ENCODE data around the gene ZNF322. TPM values are rescaled to one million over a fixed set of nuclear protein-coding genes. Genes with fewer than 3 reads are reported as not detected.
"Not testable (repeated sequence)": the region's sequence is repeated elsewhere in the genome, so short reads cannot be mapped to it uniquely, and the experiment has no call there.

The ZNF322 gene
- 17.2 TPM for total RNA-seq

GRCh38 chr6:26659042-26659999, at the start of gene ZNF322:
Gene ZNF322 (minus strand): TSS chr6:26659746. CDS start chr6:26638553, 21,193 bp downstream.
- Histone ChIP-seq H3K27me3 (ENCODE audit: control insufficient read depth in 3 of 3, insufficient read depth in 3 of 3, low read length in 3 of 3) (peaks cover under 1 to 3% (median 1%) of the 10 kb centered on the region in 3 donors), H3K36me3 (ENCODE audit: control insufficient read depth in 3 of 3, insufficient read depth in 3 of 3, low read length in 3 of 3) (peaks cover under 1 to 13% (median 5%) of the 10 kb centered on the region in 3 donors), H3K9me3 (ENCODE audit: control insufficient read depth in 3 of 3, low read length in 3 of 3) (no peaks in the 10 kb centered on the region), H3K9ac (ENCODE audit: low read depth in 1 of 3, low read length in 3 of 3) (peak within 1 kb of the TSS; percentile 68 to 86 (median 82)), H3K4me3 (ENCODE audit: low read length in 3 of 3) (peak within 1 kb of the TSS; percentile 86 to 93 (median 91)), H3K4me1 (ENCODE audit: control insufficient read depth in 3 of 3, insufficient read depth in 3 of 3, low read length in 3 of 3) (peaks cover 10 to 22% (median 12%) of the 10 kb centered on the region in 3 donors), H3K27ac (ENCODE audit: low read depth, low read length) (peak within 1 kb of the TSS; percentile 56)

GRCh38 chr6:26705780-26706179, 46.2 kb upstream of the ZNF322 start:
- H3K4me1 ChIP-seq (ENCODE audit: control insufficient read depth in 3 of 3, insufficient read depth in 3 of 3, low read length in 3 of 3); H3K27me3 ChIP-seq (ENCODE audit: control insufficient read depth in 3 of 3, insufficient read depth in 3 of 3, low read length in 3 of 3); H3K36me3 ChIP-seq (ENCODE audit: control insufficient read depth in 3 of 3, insufficient read depth in 3 of 3, low read length in 3 of 3); H3K9ac ChIP-seq (ENCODE audit: low read depth in 1 of 3, low read length in 3 of 3); H3K9me3 ChIP-seq (ENCODE audit: control insufficient read depth in 3 of 3, low read length in 3 of 3); H3K27ac ChIP-seq (ENCODE audit: low read depth, low read length); H3K4me3 ChIP-seq (ENCODE audit: low read length in 3 of 3): not testable (repeated sequence)

GRCh38 chr6:26705352-26705751, 45.8 kb upstream of the ZNF322 start:
- not testable (repeated sequence) for H3K4me3 ChIP-seq (ENCODE audit: low read length in 3 of 3); H3K4me1 ChIP-seq (ENCODE audit: control insufficient read depth in 3 of 3, insufficient read depth in 3 of 3, low read length in 3 of 3); H3K27ac ChIP-seq (ENCODE audit: low read depth, low read length); H3K9me3 ChIP-seq (ENCODE audit: control insufficient read depth in 3 of 3, low read length in 3 of 3); H3K9ac ChIP-seq (ENCODE audit: low read depth in 1 of 3, low read length in 3 of 3); H3K36me3 ChIP-seq (ENCODE audit: control insufficient read depth in 3 of 3, insufficient read depth in 3 of 3, low read length in 3 of 3); H3K27me3 ChIP-seq (ENCODE audit: control insufficient read depth in 3 of 3, insufficient read depth in 3 of 3, low read length in 3 of 3)

- not testable (repeated sequence) for H3K9ac ChIP-seq (ENCODE audit: low read depth in 1 of 3, low read length in 3 of 3); H3K9me3 ChIP-seq (ENCODE audit: control insufficient read depth in 3 of 3, low read length in 3 of 3); H3K27ac ChIP-seq (ENCODE audit: low read depth, low read length); H3K27me3 ChIP-seq (ENCODE audit: control insufficient read depth in 3 of 3, insufficient read depth in 3 of 3, low read length in 3 of 3); H3K4me1 ChIP-seq (ENCODE audit: control insufficient read depth in 3 of 3, insufficient read depth in 3 of 3, low read length in 3 of 3); H3K36me3 ChIP-seq (ENCODE audit: control insufficient read depth in 3 of 3, insufficient read depth in 3 of 3, low read length in 3 of 3); H3K4me3 ChIP-seq (ENCODE audit: low read length in 3 of 3)
Measured at GRCh38 chr6:26701023-26701747, 41.6 kb upstream of the ZNF322 start.

- H3K4me1 ChIP-seq (ENCODE audit: control insufficient read depth in 3 of 3, insufficient read depth in 3 of 3, low read length in 3 of 3); H3K4me3 ChIP-seq (ENCODE audit: low read length in 3 of 3); H3K27ac ChIP-seq (ENCODE audit: low read depth, low read length); H3K9me3 ChIP-seq (ENCODE audit: control insufficient read depth in 3 of 3, low read length in 3 of 3); H3K36me3 ChIP-seq (ENCODE audit: control insufficient read depth in 3 of 3, insufficient read depth in 3 of 3, low read length in 3 of 3); H3K27me3 ChIP-seq (ENCODE audit: control insufficient read depth in 3 of 3, insufficient read depth in 3 of 3, low read length in 3 of 3); H3K9ac ChIP-seq (ENCODE audit: low read depth in 1 of 3, low read length in 3 of 3): not testable (repeated sequence)
Measured at GRCh38 chr6:26697496-26697895, 38.0 kb upstream of the ZNF322 start.

GRCh38 chr6:26689324-26689947, 29.9 kb upstream of the ZNF322 start:
- not testable (repeated sequence) for H3K4me3 ChIP-seq (ENCODE audit: low read length in 3 of 3); H3K4me1 ChIP-seq (ENCODE audit: control insufficient read depth in 3 of 3, insufficient read depth in 3 of 3, low read length in 3 of 3); H3K9ac ChIP-seq (ENCODE audit: low read depth in 1 of 3, low read length in 3 of 3); H3K27me3 ChIP-seq (ENCODE audit: control insufficient read depth in 3 of 3, insufficient read depth in 3 of 3, low read length in 3 of 3); H3K9me3 ChIP-seq (ENCODE audit: control insufficient read depth in 3 of 3, low read length in 3 of 3); H3K27ac ChIP-seq (ENCODE audit: low read depth, low read length); H3K36me3 ChIP-seq (ENCODE audit: control insufficient read depth in 3 of 3, insufficient read depth in 3 of 3, low read length in 3 of 3)

GRCh38 chr6:26682435-26683042, 23.0 kb upstream of the ZNF322 start:
- not testable (repeated sequence) for H3K27me3 ChIP-seq (ENCODE audit: control insufficient read depth in 3 of 3, insufficient read depth in 3 of 3, low read length in 3 of 3); H3K4me1 ChIP-seq (ENCODE audit: control insufficient read depth in 3 of 3, insufficient read depth in 3 of 3, low read length in 3 of 3); H3K27ac ChIP-seq (ENCODE audit: low read depth, low read length)

GRCh38 chr6:26673287-26673686, 13.7 kb upstream of the ZNF322 start:
- not testable (repeated sequence) for H3K4me3 ChIP-seq (ENCODE audit: low read length in 3 of 3); H3K36me3 ChIP-seq (ENCODE audit: control insufficient read depth in 3 of 3, insufficient read depth in 3 of 3, low read length in 3 of 3); H3K9me3 ChIP-seq (ENCODE audit: control insufficient read depth in 3 of 3, low read length in 3 of 3); H3K27me3 ChIP-seq (ENCODE audit: control insufficient read depth in 3 of 3, insufficient read depth in 3 of 3, low read length in 3 of 3); H3K9ac ChIP-seq (ENCODE audit: low read depth in 1 of 3, low read length in 3 of 3); H3K27ac ChIP-seq (ENCODE audit: low read depth, low read length); H3K4me1 ChIP-seq (ENCODE audit: control insufficient read depth in 3 of 3, insufficient read depth in 3 of 3, low read length in 3 of 3)

More at GRCh38 chr6:26682435-26683042, 23.0 kb upstream of the ZNF322 start:
- H3K4me3 ChIP-seq (ENCODE audit: low read length in 3 of 3); H3K9me3 ChIP-seq (ENCODE audit: control insufficient read depth in 3 of 3, low read length in 3 of 3); H3K9ac ChIP-seq (ENCODE audit: low read depth in 1 of 3, low read length in 3 of 3); H3K36me3 ChIP-seq (ENCODE audit: control insufficient read depth in 3 of 3, insufficient read depth in 3 of 3, low read length in 3 of 3): not testable (repeated sequence)

- not testable (repeated sequence) for H3K36me3 ChIP-seq (ENCODE audit: control insufficient read depth in 3 of 3, insufficient read depth in 3 of 3, low read length in 3 of 3); H3K4me1 ChIP-seq (ENCODE audit: control insufficient read depth in 3 of 3, insufficient read depth in 3 of 3, low read length in 3 of 3); H3K27ac ChIP-seq (ENCODE audit: low read depth, low read length)
Measured at GRCh38 chr6:26670558-26670957, 11.0 kb upstream of the ZNF322 start.

More at GRCh38 chr6:26670558-26670957, 11.0 kb upstream of the ZNF322 start:
- H3K9ac ChIP-seq (ENCODE audit: low read depth in 1 of 3, low read length in 3 of 3); H3K4me3 ChIP-seq (ENCODE audit: low read length in 3 of 3); H3K9me3 ChIP-seq (ENCODE audit: control insufficient read depth in 3 of 3, low read length in 3 of 3): not testable (repeated sequence)
- H3K27me3 ChIP-seq (ENCODE audit: control insufficient read depth in 3 of 3, insufficient read depth in 3 of 3, low read length in 3 of 3) = peaks cover 5 to 10% (median 6%) of the 10 kb centered on the region in 3 donors
